HG03571 (cell line): ENCODE measurements around the gene EFTUD2.

Experiments used
- ATAC-seq: cut with Tn5 transposase; IDR thresholded peaks from one replicate; pipeline ENCODE4 v1.9.1; 2021; ENCODE audit not compliant: unreplicated experiment

EFTUD2 gene

GRCh38 chr17:44925731-44926697 lies 26.8 kb upstream of the EFTUD2 start:
- ATAC-seq, result no peak

- ATAC-seq, result no peak
Measured at GRCh38 chr17:44924107-44924544, 24.9 kb upstream of the EFTUD2 start.

- no peak for ATAC-seq
Measured at GRCh38 chr17:44922746-44923470, 23.7 kb upstream of the EFTUD2 start.

- ATAC-seq, result no peak
Measured at GRCh38 chr17:44922136-44922535, 22.9 kb upstream of the EFTUD2 start.

- ATAC-seq, result no peak
Measured at GRCh38 chr17:44921122-44921882, 22.1 kb upstream of the EFTUD2 start.

- no peak for ATAC-seq
Measured at GRCh38 chr17:44920565-44920940, 21.3 kb upstream of the EFTUD2 start.

GRCh38 chr17:44919885-44920564 lies 20.8 kb upstream of the EFTUD2 start:
- ATAC-seq, result peak; percentile 58

GRCh38 chr17:44919411-44919810 lies 20.2 kb upstream of the EFTUD2 start:
- no peak for ATAC-seq

GRCh38 chr17:44918006-44918405 lies 18.8 kb upstream of the EFTUD2 start:
- ATAC-seq, result no peak

GRCh38 chr17:44917456-44917855 lies 18.2 kb upstream of the EFTUD2 start:
- no peak for ATAC-seq

GRCh38 chr17:44916781-44917241 lies 17.6 kb upstream of the EFTUD2 start:
- ATAC-seq, result no peak

GRCh38 chr17:44915862-44916780 lies 16.9 kb upstream of the EFTUD2 start:
- ATAC-seq, result no peak

- no peak for ATAC-seq
Measured at GRCh38 chr17:44915321-44915726, 16.1 kb upstream of the EFTUD2 start, which contains the start of gene GFAP. Gene GFAP (minus strand): TSS chr17:44915500. CDS start chr17:44915486, 14 bp downstream.

GRCh38 chr17:44914698-44915271 lies 15.5 kb upstream of the EFTUD2 start:
- ATAC-seq, result no peak

GRCh38 chr17:44914148-44914547 lies 14.9 kb upstream of the EFTUD2 start:
- ATAC-seq, result no peak

GRCh38 chr17:44913676-44914075 lies 14.4 kb upstream of the EFTUD2 start:
- no peak for ATAC-seq

- ATAC-seq, result no peak
Measured at GRCh38 chr17:44912763-44913544, 13.7 kb upstream of the EFTUD2 start.
